OCI-LY7 (cell line): ENCODE results near the gene DMRT1.

ENCODE experiments used
- CTCF ChIP-seq: fragments of 200-600 bp; sonication (generic); conservative IDR thresholded peaks from 2 replicates; pipeline ENCODE4 v1.5.1; 2014; ENCODE audit warnings: mild to moderate bottlenecking, antibody characterized with exemption, low read length, moderate library complexity, mixed read lengths
- EZH2phosphoT487 ChIP-seq: fragments of 200-600 bp; sonication (generic); IDR thresholded peaks from 2 replicates; pipeline ENCODE4 v1.6.1; 2018; ENCODE audit warnings: low read depth, borderline replicate concordance, mild to moderate bottlenecking, mixed run types, antibody characterized with exemption, low read length, moderate library complexity, mixed read lengths

GRCh38 chr9:942805-943580, 101.5 kb downstream of the DMRT1 start:
- TF ChIP-seq CTCF = no peak
- no peak for TF ChIP-seq EZH2phosphoT487
